Activated CD8-positive, alpha-beta memory T cell treated with anti-CD3 and anti-CD28 coated beads, Interleukin-2, amount 10 ng/mL, durations not matched to agents 7 days and 5 days (primary cell): Measurements from ENCODE around the gene PTGFRN. TPM values are rescaled to one million over a fixed set of nuclear protein-coding genes. Genes with fewer than 3 reads are reported as not detected.

Experiments used
- ATAC-seq: fragments of 150-1000 bp; cut with Tn5 transposase; one replicate; pipeline ENCODE4 v1.10.0; 2021; ENCODE audit warnings: moderate library complexity
- CTCF ChIA-PET: fragments of 350-600 bp; sonication (Branson Sonifier 250); formaldehyde crosslinking; loops from one replicate; lab custom pipeline; 2021; ENCODE audit warnings: antibody characterized with exemption; lab: Charles Lee
- DNase-seq: peaks from one replicate; pipeline ENCODE4 v3.0.0-alpha.2; 2020
- H3K27ac Mint-ChIP-seq: one replicate; pipeline ENCODE4 v1.8.0; 2021; ENCODE audit warnings: mild to moderate bottlenecking, mixed read lengths
- H3K27me3 Mint-ChIP-seq: one replicate; pipeline ENCODE4 v1.8.0; 2021; ENCODE audit warnings: mixed read lengths
- H3K36me3 Mint-ChIP-seq: one replicate; pipeline ENCODE4 v1.8.0; 2021; ENCODE audit warnings: mild to moderate bottlenecking, mixed read lengths
- H3K4me1 Mint-ChIP-seq: one replicate; pipeline ENCODE4 v1.8.0; 2021; ENCODE audit warnings: mixed read lengths
- H3K4me3 Mint-ChIP-seq: one replicate; pipeline ENCODE4 v1.8.0; 2021; ENCODE audit warnings: mild to moderate bottlenecking, moderate library complexity, mixed read lengths
- H3K9me3 Mint-ChIP-seq: one replicate; pipeline ENCODE4 v1.8.0; 2022; ENCODE audit warnings: low read depth, mixed read lengths
- total RNA-seq, 2 experiments: library from RNA; stranded (reverse); gene quantifications; one replicate each; pipeline ENCODE4 v1.2.3, GENCODE V29; 2021

The PTGFRN gene
- total RNA-seq, 2 experiments from 2014 or later: 0.38 to 4.6 TPM

GRCh38 chr1:116877141-116877818 lies 32.4 kb upstream of the PTGFRN start:
- Mint-ChIP-seq H3K9me3 (no peaks in the 10 kb centered on the region), H3K36me3 (no peaks in the 10 kb centered on the region), H3K4me1 (peaks cover 25% of the 10 kb centered on the region), H3K27me3 (peaks cover 2% of the 10 kb centered on the region), H3K27ac (no peak overlapping the region), H3K4me3 (no peak overlapping the region)
- ATAC-seq (no peak), DNase-seq (no peak)
- CTCF ChIA-PET: interaction anchor here (1.0 to 7.4 kb wide), 11 partner anchors 9 to 153 kb away, joined by 3 to 54 read pairs (median 3); no protein-coding TSS in a partner anchor

- Mint-ChIP-seq H3K4me3 (no peak overlapping the region), H3K9me3 (no peaks in the 10 kb centered on the region), H3K4me1 (peaks cover 20% of the 10 kb centered on the region), H3K27me3 (no peaks in the 10 kb centered on the region), H3K27ac (no peak overlapping the region), H3K36me3 (no peaks in the 10 kb centered on the region)
- peak; percentile 17 for ATAC-seq
- DNase-seq: no peak
- CTCF ChIA-PET: interaction anchor here (1.5 to 7.4 kb wide), 4 partner anchors 27 to 141 kb away, joined by 3 to 54 read pairs (median 7); no protein-coding TSS in a partner anchor
These were observed 30.8 kb upstream of the PTGFRN start for GRCh38 chr1:116878804-116879477.

DNA sequence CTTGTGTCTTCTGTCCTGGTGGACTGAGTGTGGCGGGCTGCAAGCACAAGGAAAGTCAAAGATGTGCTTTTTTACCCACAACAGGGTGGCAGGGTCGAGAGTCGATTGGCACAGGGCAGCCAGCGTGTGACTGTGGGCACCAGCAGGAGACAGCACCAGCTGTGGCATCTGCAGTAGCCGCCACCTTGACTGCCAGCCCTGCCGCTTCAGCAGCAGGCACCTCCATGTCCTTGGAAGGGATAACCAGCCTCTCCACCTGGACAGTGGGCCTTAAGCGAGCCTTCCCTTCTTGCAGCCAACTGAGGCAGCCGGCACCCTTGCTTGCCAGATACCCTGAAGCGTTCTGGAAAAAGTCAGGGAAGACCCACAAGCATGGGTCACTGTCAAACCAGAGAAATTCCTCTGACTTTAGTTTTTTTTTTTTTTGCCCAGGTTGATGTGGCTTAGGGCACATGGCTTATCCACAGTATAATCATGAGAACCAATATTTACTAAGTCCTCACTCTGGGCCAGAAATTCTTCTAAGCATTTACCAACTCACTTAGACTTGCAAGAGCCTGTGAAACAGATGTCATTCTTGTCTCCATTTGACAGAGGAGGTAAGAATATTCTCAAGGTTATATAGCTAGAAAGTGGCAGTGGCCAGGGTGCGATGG lies 30.1 kb upstream of the PTGFRN start:
- Mint-ChIP-seq H3K4me1 (peaks cover 16% of the 10 kb centered on the region), H3K27me3 (no peaks in the 10 kb centered on the region), H3K4me3 (no peak overlapping the region), H3K9me3 (no peaks in the 10 kb centered on the region), H3K27ac (no peak overlapping the region), H3K36me3 (no peaks in the 10 kb centered on the region)
- CTCF ChIA-PET: interaction anchor here (1.3 to 7.4 kb wide), 4 partner anchors 62 to 152 kb away, joined by 4 to 54 read pairs (median 8); no protein-coding TSS in a partner anchor
- DNase-seq (no peak), ATAC-seq (no peak)

- no peaks in the 10 kb centered on the region for H3K27me3 Mint-ChIP-seq
- DNase-seq (no peak), ATAC-seq (no peak)
- no peak overlapping the region for H3K4me3 Mint-ChIP-seq
- no peak overlapping the region for H3K27ac Mint-ChIP-seq
- H3K36me3 Mint-ChIP-seq: no peaks in the 10 kb centered on the region
- H3K4me1 Mint-ChIP-seq: peaks cover 7% of the 10 kb centered on the region
- H3K9me3 Mint-ChIP-seq: no peaks in the 10 kb centered on the region
- CTCF ChIA-PET: interaction anchor here (0.7 to 7.4 kb wide), 12 partner anchors 13 to 180 kb away, joined by 3 to 54 read pairs (median 6); no protein-coding TSS in a partner anchor
These were observed 28.8 kb upstream of the PTGFRN start for GRCh38 chr1:116880917-116881316.

DNA sequence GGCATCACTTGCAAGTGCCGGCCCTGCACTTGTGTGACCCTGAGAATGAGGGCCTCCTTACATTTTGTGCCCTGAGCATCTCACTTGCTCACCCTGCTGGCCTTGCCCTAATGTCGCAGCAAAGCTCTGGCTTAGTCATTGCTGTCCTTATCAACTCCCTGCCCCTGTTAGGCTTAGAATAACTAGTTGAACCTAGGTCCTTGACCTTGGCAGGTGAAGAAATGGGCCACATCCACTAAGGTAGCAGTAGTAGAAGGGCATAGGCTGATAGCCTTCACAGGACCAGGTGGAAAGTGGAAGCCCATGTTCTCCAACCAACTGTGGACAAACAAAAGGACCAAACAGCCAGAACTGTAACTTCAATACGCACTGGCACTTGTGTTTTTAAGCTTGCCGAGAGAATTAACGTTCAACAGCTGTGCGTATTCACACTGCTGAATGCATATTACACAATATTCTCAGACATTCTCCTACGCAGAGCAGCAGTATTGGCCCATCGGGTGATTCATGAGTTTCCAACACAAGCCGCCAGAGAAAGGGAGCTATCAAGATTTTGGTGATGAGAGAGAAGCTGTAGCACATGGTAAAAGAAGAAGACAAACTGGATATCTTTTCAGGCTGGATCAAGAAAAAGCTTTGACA lies 27.7 kb upstream of the PTGFRN start:
- no peaks in the 10 kb centered on the region for H3K36me3 Mint-ChIP-seq
- ATAC-seq (peak; percentile 76), DNase-seq (peak; percentile 66)
- H3K4me1 Mint-ChIP-seq: peaks cover 7% of the 10 kb centered on the region
- no peak overlapping the region for H3K27ac Mint-ChIP-seq
- no peak overlapping the region for H3K4me3 Mint-ChIP-seq
- H3K9me3 Mint-ChIP-seq: no peaks in the 10 kb centered on the region
- no peaks in the 10 kb centered on the region for H3K27me3 Mint-ChIP-seq
- CTCF ChIA-PET: interaction anchor here (0.6 to 7.4 kb wide), 13 partner anchors 40 to 210 kb away, joined by 3 to 54 read pairs (median 5); no protein-coding TSS in a partner anchor

DNA sequence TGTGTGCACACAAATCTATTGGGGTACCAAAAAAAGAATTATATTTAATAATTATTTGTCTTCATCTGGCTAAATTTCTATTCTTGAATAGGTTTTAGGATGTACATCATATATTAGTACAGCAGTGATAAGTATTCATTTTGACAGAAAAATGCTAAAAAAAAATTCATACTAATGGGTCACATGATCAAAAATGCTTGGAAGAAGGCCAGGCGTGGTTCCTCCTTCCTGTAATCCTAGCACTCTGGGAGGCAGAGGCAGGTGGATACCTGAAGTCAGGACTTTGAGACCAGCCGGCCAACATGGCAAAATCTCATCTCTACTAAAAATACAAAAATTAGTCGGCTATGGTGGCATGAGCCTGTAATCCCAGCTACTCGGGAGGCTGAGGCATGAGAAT lies 26.9 kb upstream of the PTGFRN start:
- no peaks in the 10 kb centered on the region for H3K27me3 Mint-ChIP-seq
- no peak overlapping the region for H3K4me3 Mint-ChIP-seq
- ATAC-seq (no peak), DNase-seq (no peak)
- CTCF ChIA-PET: interaction anchor here (1.1 to 7.4 kb wide), 7 partner anchors 40 to 159 kb away, joined by 3 to 54 read pairs (median 7); no protein-coding TSS in a partner anchor
- no peaks in the 10 kb centered on the region for H3K9me3 Mint-ChIP-seq
- H3K36me3 Mint-ChIP-seq: no peaks in the 10 kb centered on the region
- no peak overlapping the region for H3K27ac Mint-ChIP-seq
- peaks cover 7% of the 10 kb centered on the region for H3K4me1 Mint-ChIP-seq

- H3K4me3 Mint-ChIP-seq: no peak overlapping the region
- no peaks in the 10 kb centered on the region for H3K9me3 Mint-ChIP-seq
- DNase-seq (no peak), ATAC-seq (no peak)
- peaks cover 7% of the 10 kb centered on the region for H3K4me1 Mint-ChIP-seq
- no peaks in the 10 kb centered on the region for H3K36me3 Mint-ChIP-seq
- H3K27me3 Mint-ChIP-seq: peaks cover 2% of the 10 kb centered on the region
- no peak overlapping the region for H3K27ac Mint-ChIP-seq
- CTCF ChIA-PET: interaction anchor here (1.5 kb wide), 1 partner anchor 166 kb away, joined by 4 read pairs; no protein-coding TSS in a partner anchor
These were observed 23.3 kb upstream of the PTGFRN start for GRCh38 chr1:116886291-116886878.

DNA sequence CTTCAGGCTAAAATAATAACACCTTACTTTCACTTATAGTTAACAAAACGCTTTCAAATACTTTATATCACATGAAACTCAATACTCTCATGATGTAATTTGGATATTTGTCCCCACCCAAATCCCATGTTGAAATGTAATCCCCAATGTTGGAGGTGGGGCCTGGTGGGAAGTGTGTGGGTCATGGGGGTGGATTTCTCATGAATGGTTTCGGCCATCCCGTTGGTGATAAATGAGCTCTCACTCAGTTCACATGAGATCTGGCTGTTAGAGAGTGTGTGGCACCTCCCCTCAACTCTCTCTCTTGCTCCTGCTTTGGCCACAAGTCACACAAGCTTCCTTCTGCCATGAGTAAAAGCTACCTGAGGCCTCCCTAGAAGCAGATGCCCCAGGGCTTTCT lies 22.5 kb upstream of the PTGFRN start:
- DNase-seq (no peak), ATAC-seq (no peak)
- no peaks in the 10 kb centered on the region for H3K36me3 Mint-ChIP-seq
- H3K27me3 Mint-ChIP-seq: peaks cover 5% of the 10 kb centered on the region
- H3K4me1 Mint-ChIP-seq: peaks cover 2% of the 10 kb centered on the region
- H3K27ac Mint-ChIP-seq: no peak overlapping the region
- CTCF ChIA-PET: interaction anchor here (1.0 kb wide), 1 partner anchor 48 kb away, joined by 3 read pairs; no protein-coding TSS in a partner anchor
- no peak overlapping the region for H3K4me3 Mint-ChIP-seq
- H3K9me3 Mint-ChIP-seq: no peaks in the 10 kb centered on the region

DNA sequence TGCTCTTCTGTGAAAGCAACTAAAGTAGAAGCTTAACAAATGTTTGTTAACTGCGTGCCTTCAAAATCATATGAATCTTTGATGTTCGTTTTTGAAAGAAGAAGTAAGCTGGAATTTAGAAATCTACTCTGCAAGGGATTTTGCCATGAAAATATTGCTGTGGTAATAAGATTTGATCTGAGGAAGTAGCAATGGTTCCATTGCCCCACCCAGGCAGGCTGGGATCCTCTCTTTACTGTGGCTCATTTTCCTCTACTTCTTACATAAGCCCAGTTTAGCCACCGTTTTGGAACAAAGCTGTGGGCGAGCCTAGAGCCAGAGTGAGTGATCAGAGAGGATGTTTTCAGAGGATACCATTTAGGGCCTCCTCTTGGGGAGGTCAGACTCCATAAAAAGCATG lies 20.3 kb upstream of the PTGFRN start:
- CTCF ChIA-PET: interaction anchor here (1.4 kb wide), 1 partner anchor 26 kb away, joined by 3 read pairs; no protein-coding TSS in a partner anchor
- H3K9me3 Mint-ChIP-seq: no peaks in the 10 kb centered on the region
- no peak for DNase-seq
- no peak overlapping the region for H3K4me3 Mint-ChIP-seq
- no peaks in the 10 kb centered on the region for H3K36me3 Mint-ChIP-seq
- ATAC-seq: no peak
- no peak overlapping the region for H3K27ac Mint-ChIP-seq
- H3K27me3 Mint-ChIP-seq: peaks cover 17% of the 10 kb centered on the region
- H3K4me1 Mint-ChIP-seq: peaks cover under 1% of the 10 kb centered on the region

GRCh38 chr1:116891396-116892079 lies 18.2 kb upstream of the PTGFRN start:
- Mint-ChIP-seq H3K27ac (no peak overlapping the region), H3K4me3 (no peak overlapping the region), H3K4me1 (no peaks in the 10 kb centered on the region), H3K9me3 (peaks cover 5% of the 10 kb centered on the region), H3K36me3 (peaks cover 7% of the 10 kb centered on the region), H3K27me3 (peaks cover 22% of the 10 kb centered on the region)
- no peak for DNase-seq
- no peak for ATAC-seq
- CTCF ChIA-PET: interaction anchor here (1.0 kb wide), 1 partner anchor 19 kb away, joined by 4 read pairs; no protein-coding TSS in a partner anchor

- no peaks in the 10 kb centered on the region for H3K4me1 Mint-ChIP-seq
- H3K27ac Mint-ChIP-seq: no peak overlapping the region
- no peak overlapping the region for H3K4me3 Mint-ChIP-seq
- H3K36me3 Mint-ChIP-seq: peaks cover 7% of the 10 kb centered on the region
- peaks cover 22% of the 10 kb centered on the region for H3K27me3 Mint-ChIP-seq
- CTCF ChIA-PET: no interaction called here
- no peak for DNase-seq
- ATAC-seq: no peak
- H3K9me3 Mint-ChIP-seq: peaks cover 5% of the 10 kb centered on the region
These were observed 14.6 kb upstream of the PTGFRN start for GRCh38 chr1:116895073-116895472.

- no peak for DNase-seq
- Mint-ChIP-seq H3K27ac (no peak overlapping the region), H3K9me3 (peaks cover 5% of the 10 kb centered on the region), H3K4me3 (no peak overlapping the region), H3K4me1 (no peaks in the 10 kb centered on the region), H3K27me3 (peaks cover 24% of the 10 kb centered on the region), H3K36me3 (peaks cover 7% of the 10 kb centered on the region)
- CTCF ChIA-PET: no interaction called here
- ATAC-seq: no peak
These were observed 10.2 kb upstream of the PTGFRN start for GRCh38 chr1:116899529-116899928.
